Measurements from ENCODE around the gene HEXD. TPM values are rescaled to one million over a fixed set of nuclear protein-coding genes. Genes with fewer than 3 reads are reported as not detected.
"Not testable (repeated sequence)": the region's sequence is repeated elsewhere in the genome, so short reads cannot be mapped to it uniquely, and the experiment has no call there.

The HEXD gene
- total and polyA plus RNA-seq, 2 of the 8 experiments (the other 6 are each of a cell fraction or from before 2014, with no cell fraction given) = 20.6 to 21.8 TPM

DNA sequence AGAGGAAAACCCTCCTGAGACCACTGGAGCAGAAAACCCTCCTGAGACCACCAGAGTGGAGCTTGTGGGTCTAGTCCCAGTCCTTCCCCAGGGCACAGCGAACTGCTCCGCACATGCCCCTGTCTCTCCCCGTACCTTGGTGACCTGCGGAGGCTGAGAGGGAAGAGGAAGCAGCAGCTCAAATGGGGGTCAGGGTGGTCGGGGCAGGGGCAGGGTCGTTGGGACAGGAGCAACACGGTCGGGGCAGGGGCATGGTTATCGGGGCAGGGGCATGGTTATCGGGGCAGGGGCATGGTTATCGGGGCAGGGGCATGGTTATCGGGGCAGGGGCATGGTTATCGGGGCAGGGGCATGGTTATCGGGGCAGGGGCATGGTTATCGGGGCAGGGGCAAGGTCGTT, 6.1 kb upstream of the HEXD start:
- not testable (repeated sequence) for H3K27me3 ChIP-seq (replicated peaks in 1 of 4; ENCODE audit: control insufficient read depth in 3 of 4, extremely low read depth in 1 of 4, insufficient read depth in 3 of 4, low read length in 3 of 4); H2AFZ ChIP-seq (ENCODE audit: low read length); H3K9ac ChIP-seq (replicated peaks in 1 of 4; ENCODE audit: extremely low read depth in 1 of 4, low read depth in 3 of 4, low read length in 3 of 4); FAIRE-seq; H4K8ac ChIP-seq (ENCODE audit: extremely low read depth, insufficient read depth, low read length); H2BK5ac ChIP-seq (ENCODE audit: low read depth, low read length); H3K4me2 ChIP-seq (ENCODE audit: insufficient read depth in 1 of 2, low read depth in 2 of 2, low read length in 2 of 2); H2AK5ac ChIP-seq (ENCODE audit: low read depth, low read length); H2BK120ac ChIP-seq (replicated peaks; ENCODE audit: low read depth, low read length); H3K14ac ChIP-seq (ENCODE audit: insufficient read length); H2BK15ac ChIP-seq (ENCODE audit: low read length); H3K56ac ChIP-seq (replicated peaks; ENCODE audit: insufficient read length, low read depth, low read length); H3K18ac ChIP-seq (ENCODE audit: extremely low read depth, low read length); H3K79me2 ChIP-seq (ENCODE audit: control insufficient read depth in 1 of 2, insufficient read depth in 2 of 2, low read length in 2 of 2); H4K91ac ChIP-seq (replicated peaks; ENCODE audit: insufficient read length, low read length); H3K4me3 ChIP-seq (ENCODE audit: extremely low read depth in 1 of 4, insufficient read depth in 2 of 4, low read depth in 3 of 4, low read length in 4 of 4); H2BK20ac ChIP-seq (ENCODE audit: low read length); H3K23me2 ChIP-seq (ENCODE audit: low read depth, low read length); H3K79me1 ChIP-seq (ENCODE audit: low read depth, low read length); H2BK12ac ChIP-seq (ENCODE audit: low read depth, low read length); DNase-seq (ENCODE audit: low read depth in 1 of 2, low spot score in 2 of 2); H3K23ac ChIP-seq (ENCODE audit: insufficient read length); H3K9me3 ChIP-seq (ENCODE audit: insufficient read depth in 2 of 2, low read depth in 1 of 2, low read length in 1 of 2); H3K4ac ChIP-seq (replicated peaks; ENCODE audit: insufficient read length, low read depth, low read length); H3K36me3 ChIP-seq (ENCODE audit: control insufficient read depth in 2 of 4, insufficient read depth in 4 of 4, low read length in 3 of 4); H3K27ac ChIP-seq (ENCODE audit: low read depth, low read length); H3K4me1 ChIP-seq (replicated peaks in 1 of 4; ENCODE audit: control insufficient read depth in 3 of 4, insufficient read depth in 4 of 4, low read length in 3 of 4); H4K20me1 ChIP-seq (replicated peaks in 1 of 2; ENCODE audit: control insufficient read depth in 1 of 2, insufficient read depth in 2 of 2, low read length in 2 of 2); H4K5ac ChIP-seq (ENCODE audit: insufficient read length, low read depth, low read length)
- WGBS, 2 experiments (ENCODE audit: extremely low coverage in 1 of 2, insufficient coverage in 1 of 2, insufficient read length in 1 of 2, insufficient replicate concordance in 2 of 2, low coverage in 1 of 2, low lambda C conversion rate in 2 of 2, missing lambda C conversion rate in 1 of 2) = 89% methylated on average over 7 of the region's 16 CpGs; no CpG with 5 or more reads in 1 of the 2 experiments
- ChIA-PET CTCF (ENCODE audit: partially characterized antibody) (interaction anchor here (0.5 to 1.0 kb wide), 4 partner anchors 42 to 471 kb away, joined by 3 to 4 read pairs (median 3); no protein-coding TSS in a partner anchor), POLR2A (ENCODE audit: partially characterized antibody) (interaction anchor here (0.6 to 1.5 kb wide), 2 partner anchors 22 to 29 kb away, joined by 4 read pairs; no protein-coding TSS in a partner anchor)
